ENCODE data around the gene ALX4. TPM values are rescaled to one million over a fixed set of nuclear protein-coding genes. Genes with fewer than 3 reads are reported as not detected.

Gene ALX4
- total and polyA plus RNA-seq, 9 of the 15 experiments (the other 6 are each of a cell fraction or from before 2014, with no cell fraction given) = 0.07 to 1.2 (median 0.33) TPM

- POLR2A ChIA-PET = interaction anchor here (0.6 to 1.0 kb wide), 3 partner anchors 8 to 563 kb away, joined by 3 read pairs; no protein-coding TSS in a partner anchor
- Histone ChIP-seq H4K20me1 (replicated peaks; ENCODE audit: control insufficient read depth, insufficient read depth, low read length) (no peaks in the 10 kb centered on the region), H3K27ac (ENCODE audit: extremely low read depth, low read depth, low read length) (no peak overlapping the region), H3K4me3 (no peak overlapping the region), H3K79me2 (ENCODE audit: control insufficient read depth, insufficient read depth, low read length) (no peaks in the 10 kb centered on the region), H3K9ac (ENCODE audit: insufficient read depth in 1 of 2, low read depth in 2 of 2, low read length in 2 of 2) (no peak overlapping the region), H2AFZ (ENCODE audit: low read depth, low read length) (no peak overlapping the region), H3K4me2 (ENCODE audit: insufficient read depth, low read length) (no peak overlapping the region), H3K9me1 (ENCODE audit: control insufficient read depth, insufficient read depth, low read length) (no peaks in the 10 kb centered on the region), H3K36me3 (ENCODE audit: control insufficient read depth, insufficient read depth, low read length) (no peaks in the 10 kb centered on the region), H3K9me3 (replicated peaks; ENCODE audit: control insufficient read depth, insufficient read depth, low read depth, low read length) (no peaks in the 10 kb centered on the region), H3K4me1 (replicated peaks in 1 of 2; ENCODE audit: control insufficient read depth in 2 of 2, insufficient read depth in 2 of 2, low read length in 2 of 2) (peaks cover 7 to 36% of the 10 kb centered on the region in 2 experiments), H3K27me3 (ENCODE audit: control insufficient read depth in 2 of 2, insufficient read depth in 2 of 2, low read length in 2 of 2) (no peaks in the 10 kb centered on the region)
- 60% methylated on average over 10 of the region's 14 CpGs for WGBS (ENCODE audit: insufficient coverage, low coverage, missing lambda C conversion rate)
- no peak for TF ChIP-seq ERF (CRISPR knock-in tag; IDR thresholded peaks at IDR 0.05)
- TF ChIP-seq, protein P1, sequence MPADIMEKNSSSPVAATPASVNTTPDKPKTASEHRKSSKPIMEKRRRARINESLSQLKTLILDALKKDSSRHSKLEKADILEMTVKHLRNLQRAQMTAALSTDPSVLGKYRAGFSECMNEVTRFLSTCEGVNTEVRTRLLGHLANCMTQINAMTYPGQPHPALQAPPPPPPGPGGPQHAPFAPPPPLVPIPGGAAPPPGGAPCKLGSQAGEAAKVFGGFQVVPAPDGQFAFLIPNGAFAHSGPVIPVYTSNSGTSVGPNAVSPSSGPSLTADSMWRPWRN (IDR thresholded peaks at IDR 0.05; ENCODE audit: low read depth) = no peak
- TF ChIP-seq, protein P2, sequence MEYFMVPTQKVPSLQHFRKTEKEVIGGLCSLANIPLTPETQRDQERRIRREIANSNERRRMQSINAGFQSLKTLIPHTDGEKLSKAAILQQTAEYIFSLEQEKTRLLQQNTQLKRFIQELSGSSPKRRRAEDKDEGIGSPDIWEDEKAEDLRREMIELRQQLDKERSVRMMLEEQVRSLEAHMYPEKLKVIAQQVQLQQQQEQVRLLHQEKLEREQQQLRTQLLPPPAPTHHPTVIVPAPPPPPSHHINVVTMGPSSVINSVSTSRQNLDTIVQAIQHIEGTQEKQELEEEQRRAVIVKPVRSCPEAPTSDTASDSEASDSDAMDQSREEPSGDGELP (CRISPR knock-in tag; IDR thresholded peaks at IDR 0.05; ENCODE audit: borderline replicate concordance) = no peak
- TF ChIP-seq NUFIP1 (IDR thresholded peaks at IDR 0.05; ENCODE audit: partially characterized antibody) = no peak
- TF ChIP-seq ZNF354B (CRISPR knock-in tag; IDR thresholded peaks at IDR 0.05) = no peak
- no peak for TF ChIP-seq CREB1 (IDR thresholded peaks at IDR 0.05)
- TF ChIP-seq CREB1 (CRISPR knock-in tag; IDR thresholded peaks at IDR 0.05) = no peak
- no peak for TF ChIP-seq ZNF217 (CRISPR knock-in tag; IDR thresholded peaks at IDR 0.05)
- TF ChIP-seq SRF (CRISPR knock-in tag; IDR thresholded peaks at IDR 0.05) = no peak
- TF ChIP-seq EWSR1 (IDR thresholded peaks at IDR 0.05; ENCODE audit: borderline replicate concordance, low read depth, partially characterized antibody) = no peak
- FAIRE-seq (no peak), DNase-seq (ENCODE audit: extremely low read depth in 1 of 4, low spot score in 3 of 4) (no peak), ATAC-seq (no peak)
- intact Hi-C loops (cut with micrococcal nuclease) (no loop called here), in situ Hi-C loops (cut with MboI) (no loop called here)
- no TSS peak for BruUV-seq (replicated peaks)
- CTCF ChIA-PET (ENCODE audit: low intra/inter-chr PET ratio) = no interaction called here
Measured at GRCh38 chr11:44261800-44262591, 47.9 kb downstream of the ALX4 start.
